HepG2 (cell line): ENCODE measurements around the gene ZNF445. TPM values are rescaled to one million over a fixed set of nuclear protein-coding genes. Genes with fewer than 3 reads are reported as not detected.
A peak's percentile ranks its signal among the peaks of the same experiment; 100 is the strongest.

Experiments used
- ATM ChIP-seq: fragments of 450-650 bp; IDR thresholded peaks from 2 replicates; pipeline ENCODE4 v1.7.1; 2017; ENCODE audit warnings: mild to moderate bottlenecking, borderline replicate concordance
- ELF3 ChIP-seq: IDR thresholded peaks from 2 replicates; pipeline ENCODE4 v1.6.1; 2016; ENCODE audit warnings: missing genetic modification reagents, missing compliant biosample characterization
- HNRNPH1 ChIP-seq: fragments of 200-400 bp; formaldehyde crosslinking; optimal IDR thresholded peaks from 2 replicates; pipeline ENCODE3; 2017; ENCODE audit warnings: mild to moderate bottlenecking, low read depth, low read length
- MBNL3 ChIP-seq: fragments of 250-450 bp; sonication (Bioruptor Pico); conservative IDR thresholded peaks from 2 replicates; pipeline ENCODE4 v1.8.0; 2022; ENCODE audit warnings: mild to moderate bottlenecking, inconsistent platforms
- PHB2 ChIP-seq: fragments of 450-650 bp; IDR thresholded peaks from 2 replicates; pipeline ENCODE4 v1.6.1; 2018; ENCODE audit not compliant: partially characterized antibody
- POLR2G ChIP-seq: fragments of 200-400 bp; formaldehyde crosslinking; IDR thresholded peaks from 2 replicates; pipeline ENCODE4 v1.6.1; 2018; ENCODE audit warnings: mild to moderate bottlenecking, low read depth, low read length, moderate library complexity
- RXRA ChIP-seq: sonication (generic); formaldehyde crosslinking; IDR thresholded peaks from 2 replicates; pipeline ENCODE4 v1.5.1; 2020; ENCODE audit warnings: missing genetic modification reagents
- TAF1 ChIP-seq: sonication (generic); formaldehyde crosslinking; IDR thresholded peaks from 2 replicates; pipeline ENCODE4 v1.4.0; 2020; ENCODE audit warnings: missing genetic modification reagents
- TRIM24 ChIP-seq: sonication (generic); formaldehyde crosslinking; IDR thresholded peaks from 2 replicates; pipeline ENCODE4 v1.8.0; 2022; ENCODE audit warnings: mild to moderate bottlenecking, missing genetic modification reagents
- ZBTB14 ChIP-seq: sonication (generic); formaldehyde crosslinking; IDR thresholded peaks from 2 replicates; pipeline ENCODE4 v1.4.0; 2020; ENCODE audit warnings: missing genetic modification reagents
- ZNF460 ChIP-seq: sonication (generic); formaldehyde crosslinking; IDR thresholded peaks from 2 replicates; pipeline ENCODE4 v1.5.1; 2020; ENCODE audit warnings: missing genetic modification reagents, mild to moderate bottlenecking, borderline replicate concordance
- ZNF597 ChIP-seq: sonication (generic); formaldehyde crosslinking; IDR thresholded peaks from 2 replicates; pipeline ENCODE4 v1.5.0; 2020; ENCODE audit warnings: missing genetic modification reagents
- ZNF704 ChIP-seq: sonication (generic); formaldehyde crosslinking; IDR thresholded peaks from 2 replicates; pipeline ENCODE4 v1.8.1; 2023; ENCODE audit warnings: mild to moderate bottlenecking, inconsistent platforms, moderate library complexity, missing genetic modification reagents, borderline replicate concordance
- ZNF746 ChIP-seq: sonication (generic); formaldehyde crosslinking; IDR thresholded peaks from 2 replicates; pipeline ENCODE4 v1.8.0; 2022; ENCODE audit warnings: mild to moderate bottlenecking, missing genetic modification reagents
- ZNF761 ChIP-seq: sonication (generic); formaldehyde crosslinking; conservative IDR thresholded peaks from 2 replicates; pipeline ENCODE4 v1.4.0; 2020; ENCODE audit warnings: mild to moderate bottlenecking, missing genetic modification reagents
- ZNF781 ChIP-seq: sonication (generic); formaldehyde crosslinking; IDR thresholded peaks from 2 replicates; pipeline ENCODE4 v1.5.1; 2020; ENCODE audit warnings: borderline replicate concordance, mild to moderate bottlenecking, missing genetic modification reagents; ENCODE audit errors: not compliant biosample characterization
- polyA plus RNA-seq, 8 experiments: library from polyadenylated mRNA; depleted of rRNA in 3 of 8; stranded (reverse) in 7 of 8; unstranded in 1 of 8; fragments of >200 nt; fragmentation: Illumina TruSeq in 4 of 8; extraction: Trizol in 4 of 8; gene quantifications; 2 replicates each; pipeline versions ENCODE4 v1.2.1 to v1.2.3, GENCODE V29; 2011 to 2016; ENCODE audit warnings: low read depth in 4 of 8, missing spikeins in 1 of 8, mixed read lengths in 1 of 8; ENCODE audit not compliant: insufficient read depth in 1 of 8
- total RNA-seq, 5 experiments: library from RNA; depleted of rRNA; stranded (reverse); fragments of >200 nt; fragmentation: Illumina TruSeq; extraction: Trizol; gene quantifications; 2 replicates each; pipeline ENCODE4 v1.2.3, GENCODE V29; 2016; ENCODE audit warnings: low read depth in 1 of 5
- TF ChIP-seq, protein P1 (sequence below), 2 experiments: fragments of 450-650 bp in 1 of 2; sonication (generic) in 1 of 2; formaldehyde crosslinking in 1 of 2; IDR thresholded peaks; 2 replicates each; pipeline versions ENCODE4 v1.6.1 to v1.8.0; 2016 to 2022; ENCODE audit warnings: antibody characterized with exemption in 1 of 2, mild to moderate bottlenecking in 1 of 2, missing genetic modification reagents in 1 of 2

Gene ZNF445
- total and polyA plus RNA-seq, 2 of the 13 experiments (the other 11 are each of a cell fraction or from before 2014, with no cell fraction given) = 4.4 to 10.3 TPM

- TF ChIP-seq, protein P1, sequence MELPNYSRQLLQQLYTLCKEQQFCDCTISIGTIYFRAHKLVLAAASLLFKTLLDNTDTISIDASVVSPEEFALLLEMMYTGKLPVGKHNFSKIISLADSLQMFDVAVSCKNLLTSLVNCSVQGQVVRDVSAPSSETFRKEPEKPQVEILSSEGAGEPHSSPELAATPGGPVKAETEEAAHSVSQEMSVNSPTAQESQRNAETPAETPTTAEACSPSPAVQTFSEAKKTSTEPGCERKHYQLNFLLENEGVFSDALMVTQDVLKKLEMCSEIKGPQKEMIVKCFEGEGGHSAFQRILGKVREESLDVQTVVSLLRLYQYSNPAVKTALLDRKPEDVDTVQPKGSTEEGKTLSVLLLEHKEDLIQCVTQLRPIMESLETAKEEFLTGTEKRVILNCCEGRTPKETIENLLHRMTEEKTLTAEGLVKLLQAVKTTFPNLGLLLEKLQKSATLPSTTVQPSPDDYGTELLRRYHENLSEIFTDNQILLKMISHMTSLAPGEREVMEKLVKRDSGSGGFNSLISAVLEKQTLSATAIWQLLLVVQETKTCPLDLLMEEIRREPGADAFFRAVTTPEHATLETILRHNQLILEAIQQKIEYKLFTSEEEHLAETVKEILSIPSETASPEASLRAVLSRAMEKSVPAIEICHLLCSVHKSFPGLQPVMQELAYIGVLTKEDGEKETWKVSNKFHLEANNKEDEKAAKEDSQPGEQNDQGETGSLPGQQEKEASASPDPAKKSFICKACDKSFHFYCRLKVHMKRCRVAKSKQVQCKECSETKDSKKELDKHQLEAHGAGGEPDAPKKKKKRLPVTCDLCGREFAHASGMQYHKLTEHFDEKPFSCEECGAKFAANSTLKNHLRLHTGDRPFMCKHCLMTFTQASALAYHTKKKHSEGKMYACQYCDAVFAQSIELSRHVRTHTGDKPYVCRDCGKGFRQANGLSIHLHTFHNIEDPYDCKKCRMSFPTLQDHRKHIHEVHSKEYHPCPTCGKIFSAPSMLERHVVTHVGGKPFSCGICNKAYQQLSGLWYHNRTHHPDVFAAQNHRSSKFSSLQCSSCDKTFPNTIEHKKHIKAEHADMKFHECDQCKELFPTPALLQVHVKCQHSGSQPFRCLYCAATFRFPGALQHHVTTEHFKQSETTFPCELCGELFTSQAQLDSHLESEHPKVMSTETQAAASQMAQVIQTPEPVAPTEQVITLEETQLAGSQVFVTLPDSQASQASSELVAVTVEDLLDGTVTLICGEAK (IDR thresholded peaks at IDR 0.05) = no peak
- TF ChIP-seq, protein P1 (CRISPR knock-in tag; IDR thresholded peaks at IDR 0.05) = no peak
- TF ChIP-seq ATM (no peak), ZNF597 (CRISPR knock-in tag) (no peak), TRIM24 (CRISPR knock-in tag) (no peak), HNRNPH1 (no peak), ZNF781 (CRISPR knock-in tag) (no peak), MBNL3 (CRISPR knock-in tag) (no peak), ZNF746 (CRISPR knock-in tag) (no peak), ELF3 (no peak; the same call in 1 of the 2 replicates), RXRA (CRISPR knock-in tag) (no peak), ZNF761 (CRISPR knock-in tag) (no peak), ZNF704 (CRISPR knock-in tag) (no peak), POLR2G (peak; percentile 81), ZBTB14 (CRISPR knock-in tag) (no peak), PHB2 (no peak), TAF1 (CRISPR knock-in tag) (peak; percentile 56; the same call in 1 of the 2 replicates), ZNF460 (CRISPR knock-in tag) (no peak)
These were observed at the start of gene ZNF445 (continued) for GRCh38 chr3:44477312-44478030.
